Liver (tissue), 9 donors: ENCODE results near the gene SH3RF3. TPM values are rescaled to one million over a fixed set of nuclear protein-coding genes. Genes with fewer than 3 reads are reported as not detected.
A peak's percentile ranks its signal among the peaks of the same experiment; 100 is the strongest.

Experiments
- DNase-seq: peaks from one replicate; pipeline ENCODE4 v3.0.0-alpha.2; 2017; ENCODE audit warnings: low spot score
- H3K27ac ChIP-seq, 2 donors: one replicate each; pipeline ENCODE4 v1.7.0; 2013; ENCODE audit warnings: inconsistent platforms in 2 of 2, low read length in 2 of 2, control low read depth in 1 of 2, low read depth in 1 of 2, mild to moderate bottlenecking in 1 of 2
- H3K27me3 ChIP-seq, 4 donors: one replicate each; pipeline versions ENCODE4 v1.6.1 to v1.7.0; 2013; ENCODE audit warnings: low read length in 3 of 4, inconsistent platforms in 1 of 4, mild to moderate bottlenecking in 1 of 4, moderate library complexity in 1 of 4; ENCODE audit not compliant: control insufficient read depth in 4 of 4, insufficient read depth in 4 of 4
- H3K36me3 ChIP-seq, 4 donors: one replicate each; pipeline versions ENCODE4 v1.6.1 to v1.7.0; 2013; ENCODE audit warnings: low read length in 3 of 4, mild to moderate bottlenecking in 3 of 4, low read depth in 1 of 4, moderate library complexity in 1 of 4; ENCODE audit not compliant: control insufficient read depth in 4 of 4, insufficient read depth in 3 of 4
- H3K4me1 ChIP-seq, 4 donors: one replicate each; pipeline versions ENCODE4 v1.6.1 to v1.7.0; 2013; ENCODE audit warnings: low read length in 3 of 4, mild to moderate bottlenecking in 3 of 4, moderate library complexity in 1 of 4; ENCODE audit not compliant: control insufficient read depth in 4 of 4, insufficient read depth in 4 of 4
- H3K4me3 ChIP-seq, 3 donors: one replicate each; pipeline versions ENCODE4 v1.6.1 to v1.7.0; 2013; ENCODE audit warnings: low read length in 3 of 3, control low read depth in 1 of 3, low read depth in 1 of 3, mild to moderate bottlenecking in 1 of 3
- H3K9ac ChIP-seq, 2 donors: one replicate each; pipeline ENCODE4 v1.7.0; 2013; ENCODE audit warnings: low read length in 2 of 2, mild to moderate bottlenecking in 2 of 2, moderate library complexity in 2 of 2, control low read depth in 1 of 2, low read depth in 1 of 2
- H3K9me3 ChIP-seq, 4 donors: one replicate each; pipeline versions ENCODE4 v1.6.1 to v1.7.0; 2013; ENCODE audit warnings: low read length in 3 of 4; ENCODE audit not compliant: control insufficient read depth in 4 of 4
- CTCF ChIP-seq: fragments of 150-350 bp; IDR thresholded peaks from 2 replicates; pipeline ENCODE4 v1.5.1; 2017; ENCODE audit warnings: improper control_type of control experiment, low read depth, low read length; ENCODE audit not compliant: missing input control
- EGR1 ChIP-seq, 2 donors: IDR thresholded peaks; 2 replicates each; pipeline ENCODE4 v1.6.1; 2016 to 2018; ENCODE audit warnings: antibody characterized with exemption in 2 of 2, low read depth in 2 of 2
- FOXA1 ChIP-seq: IDR thresholded peaks from 2 replicates; pipeline ENCODE4 v1.6.1; 2016; ENCODE audit warnings: antibody characterized with exemption
- FOXA2 ChIP-seq: IDR thresholded peaks from 2 replicates; pipeline ENCODE4 v1.6.1; 2016; ENCODE audit warnings: antibody characterized with exemption
- GABPA ChIP-seq, 2 donors: IDR thresholded peaks in 1 of 2; conservative IDR thresholded peaks in 1 of 2; 2 replicates each; pipeline ENCODE4 v1.6.1; 2016; ENCODE audit warnings: antibody characterized with exemption in 2 of 2, mild to moderate bottlenecking in 1 of 2, moderate library complexity in 1 of 2
- HNF4A ChIP-seq, 2 donors: conservative IDR thresholded peaks; 2 replicates each; pipeline ENCODE4 v1.6.1; 2016; ENCODE audit warnings: antibody characterized with exemption in 2 of 2, mild to moderate bottlenecking in 2 of 2
- JUND ChIP-seq, 2 donors: IDR thresholded peaks; 2 replicates each; pipeline ENCODE4 v1.6.1; 2016; ENCODE audit warnings: antibody characterized with exemption in 2 of 2
- NR2F2 ChIP-seq: IDR thresholded peaks from 2 replicates; pipeline ENCODE4 v1.6.1; 2016; ENCODE audit warnings: antibody characterized with exemption
- RAD21 ChIP-seq, 2 donors: IDR thresholded peaks; 2 replicates each; pipeline ENCODE4 v1.6.1; 2016; ENCODE audit warnings: antibody characterized with exemption in 2 of 2, mild to moderate bottlenecking in 2 of 2
- REST ChIP-seq: IDR thresholded peaks from 2 replicates; pipeline ENCODE4 v1.6.1; 2016; ENCODE audit warnings: antibody characterized with exemption, mild to moderate bottlenecking
- RXRA ChIP-seq, 2 donors: IDR thresholded peaks; 2 replicates each; pipeline ENCODE4 v1.6.1; 2017 to 2018; ENCODE audit warnings: antibody characterized with exemption in 2 of 2, mild to moderate bottlenecking in 1 of 2
- SP1 ChIP-seq: IDR thresholded peaks from 2 replicates; pipeline ENCODE4 v1.6.1; 2018; ENCODE audit warnings: antibody characterized with exemption, mild to moderate bottlenecking
- TAF1 ChIP-seq: conservative IDR thresholded peaks from 2 replicates; pipeline ENCODE4 v1.6.1; 2016; ENCODE audit warnings: antibody characterized with exemption, mild to moderate bottlenecking
- YY1 ChIP-seq: IDR thresholded peaks from 2 replicates; pipeline ENCODE4 v1.6.1; 2016; ENCODE audit warnings: antibody characterized with exemption, mild to moderate bottlenecking
- ZBTB33 ChIP-seq: IDR thresholded peaks from 2 replicates; pipeline ENCODE4 v1.6.1; 2016; ENCODE audit warnings: antibody characterized with exemption
- WGBS: extraction: QIAGEN DNeasy Blood & Tissue Kit; methylation state at CpG from one replicate; pipeline ENCODE4 v1.1.7; 2013; 5-methylcytosine and 5-hydroxymethylcytosine counted together
- polyA plus RNA-seq, 2 donors: library from polyadenylated mRNA; stranded (reverse) in 1 of 2; unstranded in 1 of 2; fragments of 200-250 nt in 1 of 2; fragments of >200 nt in 1 of 2; fragmentation: Nextera tagmentation in 1 of 2; extraction: Ambion mirVana in 1 of 2; gene quantifications; one replicate each; pipeline versions ENCODE4 v1.2.1 to v1.2.3, GENCODE V29; 2013 to 2015
- total RNA-seq, 2 donors: library from RNA; depleted of rRNA; stranded (reverse); fragments of >200 nt; gene quantifications; one replicate each; pipeline ENCODE4 v1.2.3, GENCODE V29; 2014
- donor health status: healthy.
- donor health status: healthy.
- donor health status: healthy.
- donor health status: healthy.
- donor health status: healthy.

The SH3RF3 gene
- total and polyA plus RNA-seq, 4 donors = 0.11 to 1.0 (median 0.54) TPM

DNA sequence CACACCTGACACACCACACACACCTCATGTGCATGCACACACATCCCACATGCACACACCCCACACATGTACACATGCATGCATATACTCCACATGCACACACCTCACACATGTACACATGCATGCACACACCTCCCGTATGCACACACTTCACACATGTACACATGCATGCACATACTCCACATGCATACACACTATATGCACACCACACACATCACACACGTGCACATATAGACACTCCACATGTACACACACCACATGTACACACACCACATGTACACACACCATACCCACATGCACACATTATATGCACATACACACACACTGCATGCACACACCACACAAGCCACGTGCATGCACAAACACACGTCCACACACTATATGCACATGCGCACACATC lies 384.2 kb downstream of the SH3RF3 start (continued):
- TF ChIP-seq FOXA2 (no peak), ZBTB33 (no peak)

DNA sequence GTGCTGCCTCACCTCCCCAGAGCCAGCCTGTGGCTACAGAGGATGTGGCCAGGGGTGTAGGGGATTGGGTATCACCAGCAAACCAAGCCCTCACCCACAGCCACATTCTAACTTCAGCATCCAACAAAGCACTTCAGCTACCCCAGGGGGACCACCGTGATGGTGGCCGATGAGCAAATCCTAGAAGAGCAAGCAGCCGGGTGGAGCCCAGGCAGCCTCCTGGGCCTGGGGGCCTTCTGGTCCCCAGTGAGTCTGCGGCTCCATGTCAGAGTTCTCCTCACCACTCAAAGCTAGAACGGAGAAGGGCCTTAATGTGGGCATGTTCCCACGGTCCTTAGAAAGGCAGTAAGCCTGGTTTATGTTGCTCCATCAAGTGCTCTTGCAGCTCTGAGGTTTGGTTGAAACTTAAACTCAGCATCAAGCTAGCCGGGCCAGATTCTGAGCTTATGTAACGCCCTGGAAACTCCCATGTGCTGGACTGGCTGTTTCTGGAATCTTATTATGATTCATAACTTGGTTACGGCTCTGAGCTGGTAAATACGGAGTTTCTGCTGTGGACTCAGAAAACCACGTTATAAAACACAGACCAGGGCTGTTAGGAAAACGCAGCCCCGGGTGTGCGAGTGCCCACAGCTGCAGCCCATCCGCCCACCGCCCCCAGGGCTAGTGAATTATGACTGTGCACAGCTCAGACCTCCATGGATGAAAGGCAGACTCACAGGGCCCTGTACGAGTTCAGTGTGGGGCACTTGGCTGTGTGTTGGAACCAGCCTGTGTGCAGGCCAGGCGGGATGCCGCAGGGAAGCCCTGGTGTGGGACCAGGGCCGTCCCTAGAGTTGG lies 385.0 kb downstream of the SH3RF3 start:
- Histone ChIP-seq H3K27me3 (no peaks in the 10 kb centered on the region), H3K36me3 (no peaks in the 10 kb centered on the region), H3K9ac (no peak overlapping the region), H3K4me1 (peaks cover 0 to 18% (median 13%) of the 10 kb centered on the region in 4 donors), H3K9me3 (no peaks in the 10 kb centered on the region), H3K4me3 (no peak overlapping the region), H3K27ac (no peak overlapping the region)
- WGBS = 82% methylated on average over 20 of the region's 20 CpGs
- no peak for DNase-seq
- no peak for TF ChIP-seq TAF1
- no peak for TF ChIP-seq SP1
- no peak for TF ChIP-seq YY1
- no peak for TF ChIP-seq FOXA2

DNA sequence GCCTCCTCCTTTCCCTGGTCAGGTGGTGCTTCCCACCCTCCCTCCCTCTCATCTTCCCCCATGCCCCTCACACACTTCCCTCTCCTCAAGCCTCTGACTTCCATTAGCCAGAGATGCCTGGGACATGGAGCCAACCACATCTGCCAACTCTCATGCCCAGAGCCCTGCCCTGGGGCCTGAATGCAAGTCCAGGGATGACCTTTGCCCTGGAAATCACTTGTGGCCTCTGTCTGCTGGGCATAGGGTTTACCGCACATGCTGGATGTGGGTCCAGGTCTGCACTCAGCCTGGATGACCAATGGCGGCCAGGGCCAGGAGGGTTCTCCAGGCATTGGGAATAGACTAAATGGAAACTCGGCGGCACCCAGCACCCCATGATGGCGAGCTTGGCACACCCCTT lies 385.9 kb downstream of the SH3RF3 start:
- no peaks in the 10 kb centered on the region for H3K36me3 ChIP-seq
- no peaks in the 10 kb centered on the region for H3K27me3 ChIP-seq
- TF ChIP-seq SP1 (no peak), YY1 (no peak), HNF4A (conservative IDR thresholded peaks at IDR 0.05) (peak in 1 of 2 donors; percentile 29)
- H3K9me3 ChIP-seq = no peaks in the 10 kb centered on the region
- no peak overlapping the region for H3K4me3 ChIP-seq
- H3K27ac ChIP-seq = no peak overlapping the region
- 93% methylated on average over 5 of the region's 5 CpGs for WGBS
- DNase-seq = no peak
- no peak overlapping the region for H3K9ac ChIP-seq
- H3K4me1 ChIP-seq = peaks cover 0 to 18% (median 13%) of the 10 kb centered on the region in 4 donors

DNA sequence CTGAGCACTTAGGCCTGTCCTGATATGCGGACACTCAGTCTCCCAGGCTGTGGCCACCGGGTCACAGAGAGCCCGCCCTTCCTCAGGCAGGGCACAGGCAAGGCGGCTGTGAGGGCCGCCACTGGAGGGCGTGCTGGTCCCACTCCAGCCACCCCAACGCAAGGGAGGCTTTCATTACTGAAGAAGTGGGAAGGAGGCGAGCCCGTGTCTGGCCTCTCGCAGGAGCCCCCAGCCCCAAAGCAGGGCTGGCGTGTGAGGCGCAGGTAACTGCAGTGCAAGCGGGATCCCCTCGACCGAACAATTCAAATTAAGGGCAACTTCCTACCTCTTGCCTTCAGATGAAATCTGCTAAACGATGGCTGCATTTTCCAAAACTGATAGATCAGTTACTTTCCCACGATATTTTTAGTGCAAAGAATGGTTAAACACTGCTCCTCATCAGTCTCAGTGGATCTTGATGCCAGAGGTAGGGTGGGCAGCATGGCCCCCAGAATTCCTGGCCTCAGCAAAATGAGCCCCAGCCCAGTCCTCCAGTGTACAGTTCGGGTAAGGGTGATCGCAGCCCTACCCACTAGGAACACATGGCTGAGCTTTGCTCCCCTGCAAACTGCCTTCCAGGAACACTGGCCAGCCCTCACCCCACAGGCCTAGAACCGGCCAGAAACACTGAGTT lies 387.6 kb downstream of the SH3RF3 start:
- Histone ChIP-seq H3K4me1 (peaks cover 0 to 2% (median under 1%) of the 10 kb centered on the region in 4 donors), H3K9me3 (no peaks in the 10 kb centered on the region), H3K9ac (no peak overlapping the region), H3K27ac (no peak overlapping the region), H3K4me3 (no peak overlapping the region), H3K36me3 (no peaks in the 10 kb centered on the region), H3K27me3 (no peaks in the 10 kb centered on the region)
- TF ChIP-seq GABPA (IDR thresholded peaks at IDR 0.05 in 1 of 2, conservative IDR thresholded peaks at IDR 0.05 in 1 of 2) = no peak
- no peak for TF ChIP-seq ZBTB33
- TF ChIP-seq RXRA (IDR thresholded peaks at IDR 0.05) = no peak
- TF ChIP-seq EGR1 (IDR thresholded peaks at IDR 0.05; ENCODE audit: low read depth in 2 of 2) = no peak
- no peak for TF ChIP-seq TAF1
- no peak for TF ChIP-seq NR2F2
- TF ChIP-seq HNF4A (conservative IDR thresholded peaks at IDR 0.05) = no peak
- TF ChIP-seq FOXA1 = no peak
- TF ChIP-seq CTCF = peak; percentile 71
- TF ChIP-seq JUND (IDR thresholded peaks at IDR 0.05) = no peak
- no peak for TF ChIP-seq REST
- TF ChIP-seq RAD21 (IDR thresholded peaks at IDR 0.05) = peak; percentile 87 to 92
- 44% methylated on average over 20 of the region's 20 CpGs for WGBS
- DNase-seq = peak; percentile 70
